HepG2 (cell line): Measurements from ENCODE around the gene SLC22A4. TPM values are rescaled to one million over a fixed set of nuclear protein-coding genes. Genes with fewer than 3 reads are reported as not detected.

Experiments
- CSRNP2 ChIP-seq: sonication (generic); formaldehyde crosslinking; conservative IDR thresholded peaks from 2 replicates; pipeline ENCODE4 v1.8.0; 2022; ENCODE audit warnings: low read depth, missing genetic modification reagents
- FOXA1 ChIP-seq, 2 experiments: fragments of 450-650 bp in 1 of 2; sonication (generic) in 1 of 2; formaldehyde crosslinking in 1 of 2; IDR thresholded peaks; 2 replicates each; pipeline versions ENCODE4 v1.4.0 to v1.6.1; 2016 to 2020; ENCODE audit warnings: missing genetic modification reagents in 1 of 2
- HDAC1 ChIP-seq: sonication (generic); formaldehyde crosslinking; IDR thresholded peaks from 2 replicates; pipeline ENCODE4 v1.5.1; 2020; ENCODE audit warnings: mild to moderate bottlenecking, missing genetic modification reagents
- NFAT5 ChIP-seq: sonication (generic); formaldehyde crosslinking; IDR thresholded peaks from 2 replicates; pipeline ENCODE4 v1.4.0; 2020; ENCODE audit warnings: missing genetic modification reagents
- PHF20 ChIP-seq: sonication (generic); formaldehyde crosslinking; IDR thresholded peaks from 2 replicates; pipeline ENCODE4 v1.5.0; 2020; ENCODE audit warnings: mild to moderate bottlenecking, missing genetic modification reagents
- RBAK ChIP-seq: sonication (generic); formaldehyde crosslinking; IDR thresholded peaks from 2 replicates; pipeline ENCODE4 v1.5.1; 2020; ENCODE audit warnings: mild to moderate bottlenecking, missing genetic modification reagents
- THAP11 ChIP-seq: IDR thresholded peaks from 2 replicates; pipeline ENCODE4 v1.6.1; 2016; ENCODE audit warnings: missing biosample characterization, missing genetic modification reagents
- ZNF546 ChIP-seq: sonication (generic); formaldehyde crosslinking; conservative IDR thresholded peaks from 2 replicates; pipeline ENCODE4 v1.8.1; 2023; ENCODE audit warnings: mild to moderate bottlenecking, missing genetic modification reagents
- polyA plus RNA-seq, 8 experiments: library from polyadenylated mRNA; depleted of rRNA in 3 of 8; stranded (reverse) in 7 of 8; unstranded in 1 of 8; fragments of >200 nt; fragmentation: Illumina TruSeq in 4 of 8; extraction: Trizol in 4 of 8; gene quantifications; 2 replicates each; pipeline versions ENCODE4 v1.2.1 to v1.2.3, GENCODE V29; 2011 to 2016; ENCODE audit warnings: low read depth in 4 of 8, missing spikeins in 1 of 8, mixed read lengths in 1 of 8; ENCODE audit not compliant: insufficient read depth in 1 of 8
- total RNA-seq, 5 experiments: library from RNA; depleted of rRNA; stranded (reverse); fragments of >200 nt; fragmentation: Illumina TruSeq; extraction: Trizol; gene quantifications; 2 replicates each; pipeline ENCODE4 v1.2.3, GENCODE V29; 2016; ENCODE audit warnings: low read depth in 1 of 5
- TF ChIP-seq, protein P1 (sequence below): sonication (generic); formaldehyde crosslinking; IDR thresholded peaks from 2 replicates; pipeline ENCODE4 v1.4.0; 2020; ENCODE audit warnings: mild to moderate bottlenecking, missing genetic modification reagents
- TF ChIP-seq, protein P2 (sequence below): sonication (generic); formaldehyde crosslinking; IDR thresholded peaks from 2 replicates; pipeline ENCODE4 v1.9.0; 2022; ENCODE audit warnings: missing genetic modification reagents, mild to moderate bottlenecking, borderline replicate concordance

The SLC22A4 gene
- total and polyA plus RNA-seq, 2 of the 13 experiments (the other 11 are each of a cell fraction or from before 2014, with no cell fraction given): 0.33 to 0.62 TPM

DNA sequence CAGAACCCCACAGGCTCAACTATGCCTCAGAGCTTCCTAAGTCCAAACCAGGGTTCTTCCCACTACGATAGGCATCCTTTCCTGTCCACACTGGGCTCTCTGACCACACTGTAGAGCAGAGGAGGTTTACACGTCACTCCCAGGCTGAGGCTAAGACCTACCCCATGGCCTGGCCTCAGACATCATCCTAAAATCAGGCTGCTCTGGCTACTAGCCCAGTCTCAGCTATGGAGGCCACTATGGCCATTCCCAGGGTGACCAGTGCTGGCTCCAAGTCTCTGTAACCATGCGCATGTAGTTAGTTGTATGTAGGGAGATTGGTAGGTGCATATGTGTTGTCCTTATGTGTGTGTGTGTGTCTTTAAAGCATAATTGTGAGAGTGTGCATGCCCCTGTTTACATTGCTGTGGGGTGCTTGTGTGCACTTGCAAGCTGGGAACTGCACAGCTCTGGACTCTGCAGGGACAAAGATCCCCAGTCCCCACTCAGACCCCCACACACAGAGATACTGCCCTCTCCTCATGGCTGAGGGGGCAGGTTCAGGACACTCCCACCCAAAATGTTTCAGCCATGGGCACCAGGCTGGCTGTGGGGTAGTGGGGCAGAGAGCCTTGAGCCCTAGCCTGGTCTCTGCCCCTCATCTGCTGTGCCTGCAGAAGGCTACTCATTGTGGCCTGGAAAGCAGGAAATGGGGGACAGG is 24.4 kb upstream of the SLC22A4 start (continued):
- TF ChIP-seq NFAT5 (no peak), FOXA1 (IDR thresholded peaks at IDR 0.05) (no peak), FOXA1 (CRISPR knock-in tag; IDR thresholded peaks at IDR 0.05) (peak; percentile 29; the same call in 1 of the 2 replicates), ZNF546 (CRISPR knock-in tag) (no peak), CSRNP2 (no peak), HDAC1 (no peak), PHF20 (CRISPR knock-in tag) (peak; percentile 23; the same call in 1 of the 2 replicates), RBAK (peak; percentile 63; the same call in 1 of the 2 replicates), THAP11 (CRISPR knock-in tag) (no peak)
- TF ChIP-seq, protein P1, sequence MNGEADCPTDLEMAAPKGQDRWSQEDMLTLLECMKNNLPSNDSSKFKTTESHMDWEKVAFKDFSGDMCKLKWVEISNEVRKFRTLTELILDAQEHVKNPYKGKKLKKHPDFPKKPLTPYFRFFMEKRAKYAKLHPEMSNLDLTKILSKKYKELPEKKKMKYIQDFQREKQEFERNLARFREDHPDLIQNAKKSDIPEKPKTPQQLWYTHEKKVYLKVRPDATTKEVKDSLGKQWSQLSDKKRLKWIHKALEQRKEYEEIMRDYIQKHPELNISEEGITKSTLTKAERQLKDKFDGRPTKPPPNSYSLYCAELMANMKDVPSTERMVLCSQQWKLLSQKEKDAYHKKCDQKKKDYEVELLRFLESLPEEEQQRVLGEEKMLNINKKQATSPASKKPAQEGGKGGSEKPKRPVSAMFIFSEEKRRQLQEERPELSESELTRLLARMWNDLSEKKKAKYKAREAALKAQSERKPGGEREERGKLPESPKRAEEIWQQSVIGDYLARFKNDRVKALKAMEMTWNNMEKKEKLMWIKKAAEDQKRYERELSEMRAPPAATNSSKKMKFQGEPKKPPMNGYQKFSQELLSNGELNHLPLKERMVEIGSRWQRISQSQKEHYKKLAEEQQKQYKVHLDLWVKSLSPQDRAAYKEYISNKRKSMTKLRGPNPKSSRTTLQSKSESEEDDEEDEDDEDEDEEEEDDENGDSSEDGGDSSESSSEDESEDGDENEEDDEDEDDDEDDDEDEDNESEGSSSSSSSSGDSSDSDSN (CRISPR knock-in tag): no peak
- TF ChIP-seq, protein P2, sequence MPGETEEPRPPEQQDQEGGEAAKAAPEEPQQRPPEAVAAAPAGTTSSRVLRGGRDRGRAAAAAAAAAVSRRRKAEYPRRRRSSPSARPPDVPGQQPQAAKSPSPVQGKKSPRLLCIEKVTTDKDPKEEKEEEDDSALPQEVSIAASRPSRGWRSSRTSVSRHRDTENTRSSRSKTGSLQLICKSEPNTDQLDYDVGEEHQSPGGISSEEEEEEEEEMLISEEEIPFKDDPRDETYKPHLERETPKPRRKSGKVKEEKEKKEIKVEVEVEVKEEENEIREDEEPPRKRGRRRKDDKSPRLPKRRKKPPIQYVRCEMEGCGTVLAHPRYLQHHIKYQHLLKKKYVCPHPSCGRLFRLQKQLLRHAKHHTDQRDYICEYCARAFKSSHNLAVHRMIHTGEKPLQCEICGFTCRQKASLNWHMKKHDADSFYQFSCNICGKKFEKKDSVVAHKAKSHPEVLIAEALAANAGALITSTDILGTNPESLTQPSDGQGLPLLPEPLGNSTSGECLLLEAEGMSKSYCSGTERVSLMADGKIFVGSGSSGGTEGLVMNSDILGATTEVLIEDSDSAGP (CRISPR knock-in tag): peak; percentile 60; the same call in 1 of the 2 replicates
